ENCODE measurements around the gene MRPS2.
"Not testable (repeated sequence)": the region's sequence is repeated elsewhere in the genome, so short reads cannot be mapped to it uniquely, and the experiment has no call there.

Gene MRPS2

GRCh38 chr9:135534826-135535225 lies 34.3 kb downstream of the MRPS2 start:
- not testable (repeated sequence) for DNase-seq

- not testable (repeated sequence) for DNase-seq
These were observed 35.1 kb downstream of the MRPS2 start for GRCh38 chr9:135535631-135536030.

GRCh38 chr9:135536216-135536615 lies 35.7 kb downstream of the MRPS2 start:
- no peak for DNase-seq

GRCh38 chr9:135543262-135543894 lies 42.9 kb downstream of the MRPS2 start:
- not testable (repeated sequence) for DNase-seq

- DNase-seq = no peak
These were observed 44.6 kb downstream of the MRPS2 start for GRCh38 chr9:135544981-135545635.

GRCh38 chr9:135545646-135546176 lies 45.2 kb downstream of the MRPS2 start, which contains the start of gene OBP2A:
Gene OBP2A, plus strand, starts transcription at chr9:135546126. Its CDS starts 55 bp downstream, at chr9:135546181.
- not testable (repeated sequence) for DNase-seq

GRCh38 chr9:135546792-135547617 lies 46.5 kb downstream of the MRPS2 start:
- DNase-seq = not testable (repeated sequence)

- DNase-seq = no peak
These were observed 47.6 kb downstream of the MRPS2 start for GRCh38 chr9:135547756-135548736.

GRCh38 chr9:135549478-135550343 lies 49.2 kb downstream of the MRPS2 start:
- DNase-seq = not testable (repeated sequence)

GRCh38 chr9:135550344-135550918 lies 49.9 kb downstream of the MRPS2 start:
- DNase-seq = no peak

GRCh38 chr9:135551031-135551430 lies 50.5 kb downstream of the MRPS2 start:
- DNase-seq = no peak

GRCh38 chr9:135551456-135551855 lies 51.0 kb downstream of the MRPS2 start:
- no peak for DNase-seq

- DNase-seq = no peak
These were observed 51.7 kb downstream of the MRPS2 start for GRCh38 chr9:135552021-135552697.

- DNase-seq = no peak
These were observed 52.3 kb downstream of the MRPS2 start for GRCh38 chr9:135552698-135553171.

Measured in inflammatory macrophage (primary cell).